Endothelial cell of umbilical vein (primary cell): Measurements from ENCODE around the gene PFDN6.

Experiments used
- FOS ChIP-seq: IDR thresholded peaks from 2 replicates; pipeline ENCODE4 v1.6.1; 2011; ENCODE audit warnings: mild to moderate bottlenecking, low read length, moderate library complexity, borderline replicate concordance; ENCODE audit not compliant: insufficient read depth
- POLR2A ChIP-seq: IDR thresholded peaks from 2 replicates; pipeline ENCODE4 v1.6.1; 2012; ENCODE audit warnings: low read depth, mild to moderate bottlenecking, control low read depth, low read length
- POLR2AphosphoS5 ChIP-seq: IDR thresholded peaks from 2 replicates; pipeline ENCODE4 v1.6.1; 2012; ENCODE audit warnings: low read depth, mild to moderate bottlenecking, control low read depth, low read length, moderate library complexity; ENCODE audit not compliant: insufficient read depth
- TF ChIP-seq, protein P1 (sequence below), 2 donors: IDR thresholded peaks; 1 replicate in 1 of 2; 2 replicates in 1 of 2; pipeline ENCODE4 v1.5.1; 2011; ENCODE audit warnings: low read length in 2 of 2, mild to moderate bottlenecking in 2 of 2, moderate library complexity in 2 of 2, control low read depth in 1 of 2, inconsistent platforms in 1 of 2, low read depth in 1 of 2; ENCODE audit not compliant: insufficient read depth in 1 of 2; ENCODE audit errors: extremely low read depth in 1 of 2

DNA sequence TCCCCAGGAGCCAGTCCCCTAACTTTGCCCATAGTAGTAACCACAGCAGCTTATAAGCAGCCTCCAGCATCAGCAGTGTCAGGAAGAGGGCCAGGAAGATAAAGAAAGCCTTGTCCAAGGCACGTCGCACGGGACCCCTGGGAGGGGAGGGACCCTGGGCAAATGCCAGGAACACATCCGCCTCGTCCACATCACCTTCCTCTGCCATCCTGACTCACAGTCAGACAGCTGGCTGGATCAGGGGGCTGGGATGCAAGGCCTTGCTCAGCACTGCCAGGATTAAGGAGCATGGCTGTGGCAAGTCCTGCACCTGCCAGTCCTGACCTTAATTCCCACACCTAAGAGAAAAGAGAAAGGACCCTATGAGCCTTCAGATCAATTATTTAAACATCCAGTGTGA lies 39.7 kb downstream of the PFDN6 start:
- no peak for TF ChIP-seq POLR2A
- TF ChIP-seq, protein P1, sequence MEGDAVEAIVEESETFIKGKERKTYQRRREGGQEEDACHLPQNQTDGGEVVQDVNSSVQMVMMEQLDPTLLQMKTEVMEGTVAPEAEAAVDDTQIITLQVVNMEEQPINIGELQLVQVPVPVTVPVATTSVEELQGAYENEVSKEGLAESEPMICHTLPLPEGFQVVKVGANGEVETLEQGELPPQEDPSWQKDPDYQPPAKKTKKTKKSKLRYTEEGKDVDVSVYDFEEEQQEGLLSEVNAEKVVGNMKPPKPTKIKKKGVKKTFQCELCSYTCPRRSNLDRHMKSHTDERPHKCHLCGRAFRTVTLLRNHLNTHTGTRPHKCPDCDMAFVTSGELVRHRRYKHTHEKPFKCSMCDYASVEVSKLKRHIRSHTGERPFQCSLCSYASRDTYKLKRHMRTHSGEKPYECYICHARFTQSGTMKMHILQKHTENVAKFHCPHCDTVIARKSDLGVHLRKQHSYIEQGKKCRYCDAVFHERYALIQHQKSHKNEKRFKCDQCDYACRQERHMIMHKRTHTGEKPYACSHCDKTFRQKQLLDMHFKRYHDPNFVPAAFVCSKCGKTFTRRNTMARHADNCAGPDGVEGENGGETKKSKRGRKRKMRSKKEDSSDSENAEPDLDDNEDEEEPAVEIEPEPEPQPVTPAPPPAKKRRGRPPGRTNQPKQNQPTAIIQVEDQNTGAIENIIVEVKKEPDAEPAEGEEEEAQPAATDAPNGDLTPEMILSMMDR (IDR thresholded peaks at IDR 0.05; ENCODE audit: extremely low read depth in 1 of 2, insufficient read depth in 1 of 2, low read depth in 1 of 2, low read length in 2 of 2), result no peak
- TF ChIP-seq POLR2AphosphoS5, result no peak
- TF ChIP-seq FOS, result no peak
